NB4 (cell line): ENCODE measurements around the gene BOD1.

Source experiments
- CTCF ChIP-seq: IDR thresholded peaks from one replicate; pipeline ENCODE4 v1.5.1; 2012; ENCODE audit warnings: low read depth, low read length
- MAX ChIP-seq: IDR thresholded peaks from 2 replicates; pipeline ENCODE4 v1.6.1; 2011; ENCODE audit warnings: low read depth, low read length
- POLR2A ChIP-seq: IDR thresholded peaks from 2 replicates; pipeline ENCODE4 v1.6.1; 2011; ENCODE audit warnings: mild to moderate bottlenecking; ENCODE audit not compliant: insufficient read length; ENCODE audit errors: extremely low read depth

DNA sequence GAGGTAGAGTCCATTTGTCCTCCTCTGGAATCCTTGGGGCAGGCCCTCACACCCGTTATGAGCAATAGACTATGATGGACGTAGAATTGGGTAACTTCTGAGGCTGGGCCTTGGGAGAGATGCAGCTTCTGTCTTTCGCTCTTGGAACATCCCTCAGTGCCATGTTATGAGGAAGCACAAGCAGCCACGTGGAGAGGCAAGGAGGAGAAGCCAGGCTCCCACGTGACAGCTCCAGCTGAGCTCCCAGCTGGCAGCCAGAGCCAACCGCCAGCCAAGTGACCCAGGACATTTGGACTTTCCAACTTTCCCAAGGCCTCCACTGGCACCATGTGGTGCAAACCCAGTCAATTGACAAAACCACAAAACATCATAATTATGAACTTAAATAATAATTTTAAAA is 43.0 kb upstream of the BOD1 start:
- TF ChIP-seq POLR2A (no peak), MAX (no peak), CTCF (no peak)
